GM12874 (cell line): Measurements from ENCODE around the gene MTF2.

Experiments used
- TF ChIP-seq, protein P1 (sequence below): IDR thresholded peaks from 2 replicates; pipeline ENCODE4 v1.5.1; 2011; ENCODE audit warnings: low read depth, mild to moderate bottlenecking, control low read depth, low read length, moderate library complexity; ENCODE audit not compliant: insufficient read depth

MTF2 gene

DNA sequence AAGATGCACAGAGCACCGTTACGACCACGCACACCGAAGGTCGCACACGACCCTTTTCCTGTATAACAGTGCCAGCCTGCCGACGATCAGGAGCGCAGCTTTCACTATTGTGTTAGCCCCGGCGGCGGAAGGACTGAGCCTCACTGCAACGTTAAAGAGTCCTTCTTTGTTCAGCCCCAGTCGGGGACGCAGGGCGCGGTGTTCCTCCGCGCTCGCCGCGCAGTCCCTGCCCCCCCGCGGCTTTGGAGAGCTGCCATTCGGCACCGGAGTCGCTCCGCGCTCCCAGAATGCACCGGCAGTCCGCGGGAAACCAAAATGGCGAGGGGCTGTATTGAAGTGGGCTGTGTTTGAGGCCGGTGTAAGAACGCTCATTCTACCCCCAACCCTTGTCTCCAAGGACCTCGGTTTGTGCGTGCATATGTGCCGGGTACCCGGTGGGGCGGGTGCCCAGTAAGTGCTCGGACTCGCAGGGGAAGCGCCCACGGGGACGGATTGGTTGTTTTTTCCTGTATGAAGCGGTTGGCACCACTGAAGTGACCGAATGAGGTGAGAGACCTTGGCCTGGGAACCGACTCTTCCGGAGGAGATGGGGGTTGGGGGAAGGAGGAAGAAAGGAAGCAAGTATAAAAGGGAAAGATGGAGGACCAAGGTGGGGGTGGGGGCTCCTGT, at the start of gene MTF2:
MTF2 (plus strand) TSS at position 298 of the 669 bp plus-strand sequence; CDS start at position 542, 244 bp downstream.
- TF ChIP-seq, protein P1, sequence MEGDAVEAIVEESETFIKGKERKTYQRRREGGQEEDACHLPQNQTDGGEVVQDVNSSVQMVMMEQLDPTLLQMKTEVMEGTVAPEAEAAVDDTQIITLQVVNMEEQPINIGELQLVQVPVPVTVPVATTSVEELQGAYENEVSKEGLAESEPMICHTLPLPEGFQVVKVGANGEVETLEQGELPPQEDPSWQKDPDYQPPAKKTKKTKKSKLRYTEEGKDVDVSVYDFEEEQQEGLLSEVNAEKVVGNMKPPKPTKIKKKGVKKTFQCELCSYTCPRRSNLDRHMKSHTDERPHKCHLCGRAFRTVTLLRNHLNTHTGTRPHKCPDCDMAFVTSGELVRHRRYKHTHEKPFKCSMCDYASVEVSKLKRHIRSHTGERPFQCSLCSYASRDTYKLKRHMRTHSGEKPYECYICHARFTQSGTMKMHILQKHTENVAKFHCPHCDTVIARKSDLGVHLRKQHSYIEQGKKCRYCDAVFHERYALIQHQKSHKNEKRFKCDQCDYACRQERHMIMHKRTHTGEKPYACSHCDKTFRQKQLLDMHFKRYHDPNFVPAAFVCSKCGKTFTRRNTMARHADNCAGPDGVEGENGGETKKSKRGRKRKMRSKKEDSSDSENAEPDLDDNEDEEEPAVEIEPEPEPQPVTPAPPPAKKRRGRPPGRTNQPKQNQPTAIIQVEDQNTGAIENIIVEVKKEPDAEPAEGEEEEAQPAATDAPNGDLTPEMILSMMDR, result no peak

DNA sequence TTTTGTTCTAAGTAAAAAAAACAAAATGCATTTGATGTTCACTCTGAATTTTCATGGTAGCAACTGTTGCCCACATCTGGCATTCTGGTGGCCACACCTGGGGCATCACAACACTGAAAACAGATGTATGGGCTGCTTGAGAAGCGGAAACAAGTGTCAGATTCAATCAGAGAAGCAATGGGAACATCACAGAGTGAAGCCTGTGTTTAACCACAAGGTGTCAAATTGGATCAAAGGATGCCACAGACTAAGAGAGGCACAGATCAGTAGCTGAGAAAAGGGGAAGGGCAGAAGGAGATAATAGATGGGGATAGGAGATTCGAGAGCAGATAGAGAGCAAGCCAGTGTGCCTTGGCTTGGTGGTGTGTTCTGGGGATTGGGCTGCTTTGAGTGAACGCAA, 49.8 kb upstream of the MTF2 start:
- TF ChIP-seq, protein P1, result no peak

DNA sequence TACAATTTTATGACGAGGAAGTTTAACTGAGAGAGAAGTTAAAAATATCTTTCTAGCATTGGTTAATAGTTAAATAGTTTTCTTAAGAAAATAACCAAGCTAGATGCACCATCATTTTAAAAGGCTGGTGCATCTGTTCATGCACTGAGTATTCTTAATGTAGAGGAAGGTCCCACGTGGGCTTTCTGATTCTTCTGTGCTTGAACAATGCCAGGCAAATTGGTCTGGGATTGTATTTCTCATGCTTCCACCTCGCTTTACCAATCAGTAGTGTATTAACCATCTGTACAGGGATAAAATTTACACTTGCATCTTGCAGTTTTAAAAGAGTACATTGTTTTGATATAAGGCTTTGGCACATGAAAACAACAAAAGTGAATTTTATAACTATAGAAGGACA, 47.4 kb upstream of the MTF2 start:
- TF ChIP-seq, protein P1, result no peak

DNA sequence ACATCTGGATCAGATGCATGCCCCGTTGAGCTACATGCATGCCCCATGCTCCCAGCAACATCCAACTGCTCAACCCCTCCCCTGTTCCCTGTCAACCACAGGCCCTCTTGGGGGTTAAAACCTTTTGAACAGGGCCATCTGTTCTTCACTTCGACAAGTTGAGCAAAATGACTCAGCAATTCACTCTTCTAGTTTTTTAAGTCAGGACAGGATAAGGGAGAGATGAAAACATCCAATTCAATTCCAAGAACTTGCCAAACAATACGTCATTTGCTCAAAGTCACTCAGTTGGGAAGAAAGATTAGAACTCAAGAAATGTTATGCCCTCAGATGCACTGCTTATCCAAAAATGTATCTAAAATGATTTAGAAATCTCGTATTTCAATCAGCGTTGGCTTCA, 46.1 kb upstream of the MTF2 start:
- TF ChIP-seq, protein P1, result no peak

DNA sequence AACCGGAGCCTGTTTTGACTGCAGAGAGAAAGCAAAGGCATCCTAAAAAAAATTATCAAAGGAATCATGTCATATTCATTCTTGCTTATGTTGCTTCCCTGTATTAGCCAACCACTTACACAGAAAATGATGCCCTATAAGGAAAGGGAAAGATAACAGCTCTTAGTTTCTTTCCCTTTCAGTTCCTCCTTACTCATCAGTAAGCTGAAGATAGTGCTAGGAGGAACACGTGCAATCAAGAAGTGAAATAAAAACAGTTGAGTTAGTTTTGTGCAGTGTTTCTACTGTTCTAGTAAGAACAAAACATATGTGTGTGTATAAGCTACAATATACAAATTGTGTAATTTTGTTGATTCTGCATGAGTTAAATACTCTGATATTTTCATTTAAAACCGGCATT, 45.3 kb upstream of the MTF2 start:
- TF ChIP-seq, protein P1, result no peak

DNA sequence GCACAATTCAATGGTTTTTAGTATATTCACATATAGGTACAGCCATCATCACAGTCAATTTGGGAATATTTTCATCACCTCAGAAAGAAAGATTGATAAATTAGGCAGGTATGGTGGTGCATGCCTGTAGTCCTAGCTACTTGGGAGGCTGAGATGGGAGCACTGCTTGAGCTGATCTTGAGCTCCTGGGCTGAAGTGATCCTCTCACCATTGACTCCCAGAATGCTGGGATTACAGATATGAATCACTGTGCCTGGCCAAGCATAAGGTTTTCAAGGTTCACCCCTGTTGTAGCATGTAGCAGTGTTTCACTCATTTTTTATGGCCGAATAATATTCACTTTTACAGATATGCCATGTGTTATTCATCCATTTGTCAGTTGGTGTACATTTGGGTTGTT, 44.7 kb upstream of the MTF2 start:
- TF ChIP-seq, protein P1, result no peak

DNA sequence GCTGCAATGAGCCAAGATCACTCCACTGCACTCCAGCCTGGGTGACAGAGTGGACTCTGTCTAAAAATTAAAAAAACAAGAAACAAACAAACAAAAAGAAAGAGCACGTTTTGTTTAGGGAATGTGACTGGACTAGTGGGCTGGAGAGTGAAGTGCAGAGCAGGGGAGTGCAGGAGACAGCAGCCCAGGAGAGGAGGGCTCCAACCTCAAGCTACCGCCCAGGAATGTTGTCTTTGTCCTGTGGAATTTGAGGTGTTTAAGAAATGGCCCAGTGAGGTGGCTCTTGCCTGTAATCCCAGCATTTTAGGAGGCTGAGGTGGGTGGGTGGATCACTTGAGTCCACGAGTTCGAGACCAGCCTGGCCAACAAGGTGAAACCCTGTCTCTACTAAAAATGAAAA, 42.4 kb upstream of the MTF2 start:
- TF ChIP-seq, protein P1, result no peak
